WERI-Rb-1 (cell line): ENCODE data around the gene SGPL1.

ENCODE experiments used
- DNase-seq: peaks from one replicate; pipeline ENCODE4 v3.0.0-alpha.2; 2020
- H3K27ac ChIP-seq: fragments of 250-450 bp; sonication (Bioruptor Pico); 2 replicates; pipeline ENCODE4 v1.5.1; 2020; ENCODE audit warnings: mild to moderate bottlenecking, moderate library complexity
- H3K27me3 ChIP-seq: fragments of 250-450 bp; sonication (Bioruptor Pico); 2 replicates; pipeline ENCODE4 v1.5.1; 2021; ENCODE audit warnings: mild to moderate bottlenecking, low read depth, moderate library complexity; ENCODE audit not compliant: insufficient read depth, severe bottlenecking
- H3K36me3 ChIP-seq: fragments of 250-450 bp; sonication (Bioruptor Pico); 2 replicates; pipeline ENCODE4 v1.5.1; 2020; ENCODE audit warnings: mild to moderate bottlenecking, moderate library complexity
- H3K4me3 ChIP-seq: 2 replicates; pipeline ENCODE4 v1.5.1; 2011; ENCODE audit warnings: low read depth, mild to moderate bottlenecking, control low read depth, low read length
- H3K9me3 ChIP-seq: fragments of 250-450 bp; sonication (Bioruptor Pico); 2 replicates; pipeline ENCODE4 v1.5.1; 2021; ENCODE audit warnings: mild to moderate bottlenecking, moderate library complexity; ENCODE audit not compliant: severe bottlenecking
- TF ChIP-seq, protein P1 (sequence below): IDR thresholded peaks from 2 replicates; pipeline ENCODE4 v1.5.1; 2011; ENCODE audit warnings: low read depth, mild to moderate bottlenecking, control low read depth, inconsistent platforms, low read length

The SGPL1 gene

GRCh38 chr10:70845816-70846215 lies 30.1 kb downstream of the SGPL1 start:
- Histone ChIP-seq H3K27me3 (no peaks in the 10 kb centered on the region), H3K9me3 (no peaks in the 10 kb centered on the region), H3K36me3 (peaks cover 14% of the 10 kb centered on the region), H3K4me3 (no peak overlapping the region), H3K27ac (no peak overlapping the region)
- TF ChIP-seq, protein P1, sequence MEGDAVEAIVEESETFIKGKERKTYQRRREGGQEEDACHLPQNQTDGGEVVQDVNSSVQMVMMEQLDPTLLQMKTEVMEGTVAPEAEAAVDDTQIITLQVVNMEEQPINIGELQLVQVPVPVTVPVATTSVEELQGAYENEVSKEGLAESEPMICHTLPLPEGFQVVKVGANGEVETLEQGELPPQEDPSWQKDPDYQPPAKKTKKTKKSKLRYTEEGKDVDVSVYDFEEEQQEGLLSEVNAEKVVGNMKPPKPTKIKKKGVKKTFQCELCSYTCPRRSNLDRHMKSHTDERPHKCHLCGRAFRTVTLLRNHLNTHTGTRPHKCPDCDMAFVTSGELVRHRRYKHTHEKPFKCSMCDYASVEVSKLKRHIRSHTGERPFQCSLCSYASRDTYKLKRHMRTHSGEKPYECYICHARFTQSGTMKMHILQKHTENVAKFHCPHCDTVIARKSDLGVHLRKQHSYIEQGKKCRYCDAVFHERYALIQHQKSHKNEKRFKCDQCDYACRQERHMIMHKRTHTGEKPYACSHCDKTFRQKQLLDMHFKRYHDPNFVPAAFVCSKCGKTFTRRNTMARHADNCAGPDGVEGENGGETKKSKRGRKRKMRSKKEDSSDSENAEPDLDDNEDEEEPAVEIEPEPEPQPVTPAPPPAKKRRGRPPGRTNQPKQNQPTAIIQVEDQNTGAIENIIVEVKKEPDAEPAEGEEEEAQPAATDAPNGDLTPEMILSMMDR: no peak
- no peak for DNase-seq

GRCh38 chr10:70846795-70847194 lies 31.0 kb downstream of the SGPL1 start:
- no peak for DNase-seq
- no peak overlapping the region for H3K27ac ChIP-seq
- TF ChIP-seq, protein P1: no peak
- no peak overlapping the region for H3K4me3 ChIP-seq
- peaks cover 18% of the 10 kb centered on the region for H3K36me3 ChIP-seq
- no peaks in the 10 kb centered on the region for H3K9me3 ChIP-seq
- no peaks in the 10 kb centered on the region for H3K27me3 ChIP-seq

GRCh38 chr10:70847659-70848360 lies 32.1 kb downstream of the SGPL1 start:
- DNase-seq: no peak
- no peak overlapping the region for H3K4me3 ChIP-seq
- peaks cover 18% of the 10 kb centered on the region for H3K36me3 ChIP-seq
- H3K27ac ChIP-seq: no peak overlapping the region
- no peaks in the 10 kb centered on the region for H3K9me3 ChIP-seq
- H3K27me3 ChIP-seq: no peaks in the 10 kb centered on the region
- TF ChIP-seq, protein P1: no peak

DNA sequence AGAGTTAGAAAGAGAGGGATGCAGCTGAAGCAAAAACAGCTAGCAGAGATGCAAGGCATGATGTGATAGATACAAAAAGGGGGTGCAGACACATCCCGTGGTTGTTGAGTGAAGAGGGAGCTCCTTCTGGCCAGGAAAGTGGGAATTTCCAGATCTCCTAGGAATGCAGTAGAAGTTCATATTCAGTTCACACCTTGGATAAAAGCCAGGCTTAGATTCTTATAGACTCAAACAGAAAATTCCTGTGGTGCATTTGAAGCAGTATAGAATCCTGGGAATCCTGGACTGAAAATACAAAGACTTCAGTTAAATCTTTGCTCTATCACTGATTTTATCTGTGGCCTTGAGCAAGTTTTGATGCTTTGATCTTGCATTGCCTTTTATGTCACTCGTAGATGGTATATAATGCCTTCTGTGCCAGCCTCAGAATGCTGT lies 33.9 kb downstream of the SGPL1 start:
- DNase-seq: no peak
- H3K27me3 ChIP-seq: no peaks in the 10 kb centered on the region
- TF ChIP-seq, protein P1: no peak
- H3K9me3 ChIP-seq: no peaks in the 10 kb centered on the region
- H3K27ac ChIP-seq: no peak overlapping the region
- peaks cover 21% of the 10 kb centered on the region for H3K36me3 ChIP-seq
- H3K4me3 ChIP-seq: no peak overlapping the region

GRCh38 chr10:70850097-70850496 lies 34.3 kb downstream of the SGPL1 start:
- no peaks in the 10 kb centered on the region for H3K27me3 ChIP-seq
- no peaks in the 10 kb centered on the region for H3K9me3 ChIP-seq
- TF ChIP-seq, protein P1: no peak
- no peak for DNase-seq
- H3K27ac ChIP-seq: no peak overlapping the region
- peaks cover 16% of the 10 kb centered on the region for H3K36me3 ChIP-seq
- no peak overlapping the region for H3K4me3 ChIP-seq
